ENCODE results near the gene FZD7.
A peak's percentile ranks its signal among the peaks of the same experiment; 100 is the strongest.

FZD7 gene

DNA sequence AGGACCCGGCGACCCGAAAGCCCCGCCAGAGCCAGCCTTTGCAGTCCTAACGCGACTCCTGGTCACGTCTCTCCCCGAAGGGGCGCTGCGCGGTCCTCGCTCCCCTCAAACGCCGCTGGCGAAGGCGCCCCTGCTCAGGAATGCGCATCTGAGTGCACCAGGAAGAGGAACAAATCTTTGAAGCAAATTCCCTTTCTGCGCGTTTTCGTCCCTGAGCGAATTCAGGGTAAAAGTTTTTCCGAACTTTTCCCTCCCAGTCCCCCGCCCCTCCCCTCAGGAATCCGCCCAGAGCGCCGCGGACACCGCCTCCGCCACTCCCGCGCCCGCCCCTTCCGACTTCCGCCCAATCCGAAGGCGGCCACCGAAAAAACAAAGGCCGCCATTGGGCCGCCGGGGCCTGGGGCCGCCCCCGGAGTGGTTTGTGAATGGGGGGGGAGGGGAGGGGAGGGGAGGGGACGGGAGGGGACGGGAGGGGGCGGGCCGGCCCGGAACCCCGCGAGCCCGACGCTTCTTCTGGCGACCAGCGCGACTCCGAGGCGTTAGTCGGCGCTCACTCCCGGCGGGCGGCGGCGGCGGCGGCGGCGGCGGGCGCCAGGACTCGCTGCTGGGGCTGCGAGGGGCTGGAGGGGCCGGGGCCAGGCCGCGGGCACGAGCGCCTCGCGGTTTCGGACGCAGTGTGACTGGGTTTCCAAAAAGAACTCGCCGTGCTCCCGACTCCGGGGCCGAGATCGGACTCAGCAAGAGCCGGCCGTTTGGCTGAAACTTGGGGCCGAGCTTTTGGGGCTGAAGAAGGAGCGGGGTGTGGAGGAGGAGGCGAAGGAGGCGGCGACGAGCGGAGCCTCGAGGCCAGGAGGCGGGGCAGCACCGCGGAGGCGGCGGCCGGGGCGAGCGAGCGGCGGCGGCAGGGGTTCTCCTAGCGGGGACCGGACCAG, at the start of gene FZD7:
Gene FZD7 (plus strand): TSS at position 539 of the 932 bp plus-strand sequence. CDS start 793 bp downstream, outside the sequence.
- peak; percentile 66 to 71 for DNase-seq (ENCODE audit: extremely low read depth in 1 of 2, low read depth in 1 of 2)

DNA sequence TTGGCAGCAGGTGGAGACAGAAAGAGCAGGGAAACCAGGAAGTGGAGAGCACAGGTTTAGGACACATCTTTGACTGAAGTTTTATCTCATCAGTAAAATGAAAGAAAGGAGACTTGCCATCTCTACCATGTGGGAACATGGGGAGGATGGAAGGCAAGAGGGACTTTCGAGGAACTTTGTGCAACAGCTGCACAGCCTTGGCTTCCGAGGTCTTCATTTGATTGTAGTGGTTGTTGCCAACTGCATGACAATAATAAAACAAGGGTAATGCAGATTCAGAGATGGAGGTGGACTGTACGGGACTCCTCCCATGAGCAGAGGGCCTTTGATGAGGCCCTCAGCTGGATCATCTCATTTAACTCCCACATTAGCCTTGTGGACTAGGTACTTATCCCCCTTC, 49.3 kb upstream of the FZD7 start:
- no peak for DNase-seq (ENCODE audit: extremely low read depth in 1 of 2, low read depth in 1 of 2)

DNA sequence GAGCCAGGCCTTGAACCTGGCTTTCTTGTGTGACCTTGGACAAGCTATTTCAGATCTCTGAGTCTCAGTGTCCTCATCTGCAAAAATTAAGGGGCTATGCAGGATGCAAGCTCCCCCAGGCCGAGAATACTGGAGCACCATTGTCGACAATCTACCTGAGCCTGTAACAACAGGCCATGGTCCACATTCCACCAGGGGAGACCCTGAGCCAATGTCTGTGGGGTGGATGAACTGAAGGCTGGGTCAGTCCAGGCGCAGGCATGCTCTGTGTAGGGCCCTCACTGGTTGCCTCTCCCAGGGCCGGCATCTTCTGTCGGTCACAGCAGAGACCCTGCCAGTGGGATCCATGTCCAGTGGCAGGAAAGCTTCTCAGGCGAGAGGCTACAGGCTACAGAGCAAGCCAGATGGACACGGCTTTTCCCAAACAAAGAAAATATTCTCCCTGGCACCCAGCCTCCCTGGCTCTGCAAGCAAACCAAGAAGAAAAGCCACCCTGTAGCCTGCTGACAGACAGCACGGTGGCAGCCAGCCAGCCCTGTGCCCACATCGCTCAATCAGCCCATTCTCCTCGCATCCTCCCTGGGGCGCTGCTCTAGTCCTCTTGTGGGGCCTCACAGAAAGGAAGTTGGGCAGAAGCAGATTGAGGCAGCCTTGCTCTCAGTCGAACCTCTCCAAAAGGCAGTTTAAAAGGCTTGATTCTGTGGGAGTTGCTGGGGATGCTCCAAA, 48.7 kb upstream of the FZD7 start:
- DNase-seq (ENCODE audit: extremely low read depth in 1 of 2, low read depth in 1 of 2), result no peak

GRCh38 chr2:201985728-201986462, 47.8 kb upstream of the FZD7 start:
- DNase-seq (ENCODE audit: extremely low read depth in 1 of 2, low read depth in 1 of 2), result no peak

DNA sequence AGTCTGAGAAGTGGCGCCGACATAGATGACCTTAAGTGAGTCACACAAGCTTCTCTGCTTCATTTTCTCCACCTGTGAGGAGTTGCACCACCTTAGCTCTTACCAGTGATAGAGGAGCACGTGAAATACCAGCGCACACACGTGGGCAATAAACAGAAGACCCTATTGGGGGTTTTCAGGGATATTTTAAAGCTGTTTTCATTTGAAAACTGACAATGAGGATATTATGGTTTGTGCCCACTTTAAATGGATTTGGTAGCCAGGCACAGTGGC, 47.3 kb upstream of the FZD7 start:
- no peak for DNase-seq (ENCODE audit: extremely low read depth in 1 of 2, low read depth in 1 of 2)

DNA sequence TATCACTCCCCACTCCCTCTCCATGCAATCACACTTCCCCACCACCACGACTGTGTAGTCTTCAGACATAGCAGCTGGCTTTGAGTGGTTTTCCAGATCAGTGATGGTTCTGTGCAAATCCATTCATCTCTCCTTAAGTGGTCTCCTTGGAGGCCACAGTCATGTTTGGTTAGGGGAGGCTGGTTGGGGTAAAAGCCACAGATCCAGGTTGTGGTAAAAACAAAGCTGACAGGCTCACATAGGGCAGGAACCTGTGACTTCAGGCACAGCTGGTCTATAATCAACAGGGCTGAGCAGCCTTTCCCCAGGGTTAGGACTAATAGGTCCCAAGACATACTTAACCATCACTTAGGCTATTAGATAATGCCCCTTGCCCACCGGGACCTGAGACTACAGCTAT, 46.2 kb upstream of the FZD7 start:
- no peak for DNase-seq (ENCODE audit: extremely low read depth in 1 of 2, low read depth in 1 of 2)

DNA sequence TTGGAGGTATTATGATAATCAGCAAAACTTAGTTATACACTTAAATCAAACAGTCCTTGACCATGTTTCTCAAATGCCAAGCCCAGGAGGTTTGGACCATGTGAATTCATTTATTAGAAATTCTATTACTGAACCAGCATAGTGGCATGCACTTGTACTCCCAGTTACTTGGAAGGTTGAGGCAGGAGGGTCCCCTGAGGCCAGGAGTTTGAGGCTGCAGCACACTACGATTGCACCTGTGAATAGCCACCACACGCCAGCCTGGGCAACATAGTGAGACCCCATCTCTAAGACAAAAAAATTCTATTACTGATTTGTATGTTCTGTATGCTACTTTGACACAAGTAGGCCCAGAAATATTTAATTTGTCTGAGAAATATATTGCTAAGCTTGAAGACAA, 43.6 kb upstream of the FZD7 start:
- DNase-seq (ENCODE audit: extremely low read depth in 1 of 2, low read depth in 1 of 2), result no peak

GRCh38 chr2:201992960-201993359, 40.7 kb upstream of the FZD7 start:
- no peak for DNase-seq (ENCODE audit: extremely low read depth in 1 of 2, low read depth in 1 of 2)

- DNase-seq (ENCODE audit: extremely low read depth in 1 of 2, low read depth in 1 of 2), result no peak
Observed at GRCh38 chr2:201994973-201995638, 38.5 kb upstream of the FZD7 start.

DNA sequence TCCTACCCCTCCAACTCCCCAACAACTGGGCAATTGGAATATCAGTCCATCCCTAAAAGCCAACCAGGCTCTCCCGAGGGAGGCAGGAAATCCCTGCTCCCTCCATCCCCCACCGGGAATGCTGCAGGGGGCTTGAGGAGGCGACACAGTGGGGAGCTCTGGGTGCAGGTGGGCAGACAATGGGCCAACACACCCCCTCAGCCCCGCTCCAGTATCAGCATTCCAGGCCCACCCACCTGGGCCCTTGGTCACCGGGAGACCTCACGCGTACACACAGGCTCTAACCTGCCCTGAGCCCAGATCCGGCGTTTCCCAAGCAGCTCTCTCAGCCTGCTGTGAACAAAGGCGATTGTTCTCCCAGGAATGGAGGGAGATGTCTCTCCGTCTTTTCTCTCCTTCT, 37.6 kb upstream of the FZD7 start:
- no peak for DNase-seq (ENCODE audit: extremely low read depth in 1 of 2, low read depth in 1 of 2)

DNA sequence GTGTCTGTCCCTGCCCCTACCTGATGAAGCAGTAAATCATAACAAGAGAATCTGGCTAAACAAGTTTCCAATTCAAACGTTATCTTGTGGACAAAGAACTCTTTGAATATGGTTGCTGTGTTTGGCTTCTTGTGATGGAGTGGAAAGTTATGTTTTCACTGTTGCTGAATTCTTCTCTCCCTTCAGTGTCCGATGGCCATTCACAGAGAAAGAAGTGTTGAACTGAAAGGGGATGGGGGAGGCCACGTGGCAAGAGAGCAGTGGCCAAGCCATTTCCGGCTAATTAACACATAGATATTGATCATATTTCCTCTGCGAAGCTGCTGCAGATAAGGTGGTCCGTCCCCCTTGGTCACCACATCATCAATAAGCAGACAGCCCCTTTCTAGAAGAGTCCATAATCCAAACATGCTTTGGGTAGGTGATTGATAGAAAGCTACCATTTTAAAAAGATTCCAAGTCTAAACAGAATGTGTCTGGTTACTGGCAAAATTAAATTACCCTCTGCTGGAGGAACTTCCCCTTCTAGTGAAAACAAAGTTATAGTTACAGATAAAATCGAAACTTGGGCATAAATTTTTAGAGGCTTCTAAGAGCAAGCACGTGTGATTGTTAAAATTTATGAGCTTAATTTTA, 36.9 kb upstream of the FZD7 start:
- no peak for DNase-seq (ENCODE audit: extremely low read depth in 1 of 2, low read depth in 1 of 2)

GRCh38 chr2:201999279-201999678, 34.4 kb upstream of the FZD7 start:
- no peak for DNase-seq (ENCODE audit: extremely low read depth in 1 of 2, low read depth in 1 of 2)

DNA sequence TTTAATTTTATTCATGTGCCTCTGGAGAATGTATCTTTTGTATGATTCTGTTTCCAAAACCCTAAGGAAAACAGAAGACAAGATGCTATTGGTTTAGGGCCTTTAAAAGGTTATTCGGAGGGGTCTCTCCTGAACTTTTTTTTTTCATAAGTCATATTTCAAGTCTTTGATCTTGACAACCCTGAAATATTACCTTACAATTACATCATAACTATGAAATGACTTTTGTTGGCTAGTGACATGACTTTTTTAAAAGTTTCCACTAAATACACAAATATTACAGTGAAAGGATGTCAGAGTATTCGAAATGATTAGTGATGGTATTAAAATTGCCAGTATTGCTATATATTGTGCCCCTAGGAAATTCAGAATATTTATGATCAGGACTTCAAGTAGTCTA, 31.8 kb upstream of the FZD7 start:
- DNase-seq (ENCODE audit: extremely low read depth in 1 of 2, low read depth in 1 of 2), result no peak

DNA sequence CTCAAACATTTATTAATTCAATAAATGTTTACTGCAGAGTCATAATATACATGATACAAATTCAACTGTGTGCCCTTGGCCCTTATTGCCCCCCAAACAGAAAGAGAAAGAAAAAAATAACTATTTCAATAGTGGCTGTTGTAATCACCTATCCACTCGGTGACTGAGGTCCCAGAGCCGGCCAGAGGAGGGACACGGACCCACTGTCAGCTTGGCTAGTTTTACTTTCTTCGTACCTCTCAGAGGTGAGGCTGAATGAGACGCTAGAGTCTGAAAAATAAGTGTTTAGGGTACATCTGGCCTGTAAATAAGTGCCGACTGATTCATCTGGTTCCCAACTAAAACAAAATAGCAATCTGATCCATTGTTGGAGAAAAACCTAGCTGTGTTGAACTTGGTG, 31.3 kb upstream of the FZD7 start:
- DNase-seq (ENCODE audit: extremely low read depth in 1 of 2, low read depth in 1 of 2), result no peak

GRCh38 chr2:202005272-202005887, 28.3 kb upstream of the FZD7 start:
- no peak for DNase-seq (ENCODE audit: extremely low read depth in 1 of 2, low read depth in 1 of 2)

DNA sequence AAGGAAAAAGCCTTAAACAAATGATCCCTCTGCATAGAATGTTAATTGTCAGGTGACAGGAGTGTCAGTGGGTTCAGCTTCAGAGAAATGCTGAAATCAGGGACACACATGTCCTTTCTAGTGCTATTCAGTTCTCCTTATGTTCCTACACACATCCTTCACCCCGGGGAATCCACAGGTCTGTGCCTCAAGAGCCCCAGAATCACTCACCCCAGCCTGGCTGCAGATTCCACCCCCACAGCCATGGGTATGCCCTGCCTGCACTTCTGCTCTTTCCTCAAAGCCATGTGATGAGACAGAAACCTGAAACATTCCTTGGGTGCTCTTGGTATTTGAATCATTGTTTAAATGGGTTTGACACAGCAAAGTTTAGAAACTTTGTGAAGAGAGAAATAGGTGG, 27.4 kb upstream of the FZD7 start:
- DNase-seq (ENCODE audit: extremely low read depth in 1 of 2, low read depth in 1 of 2), result no peak

DNA sequence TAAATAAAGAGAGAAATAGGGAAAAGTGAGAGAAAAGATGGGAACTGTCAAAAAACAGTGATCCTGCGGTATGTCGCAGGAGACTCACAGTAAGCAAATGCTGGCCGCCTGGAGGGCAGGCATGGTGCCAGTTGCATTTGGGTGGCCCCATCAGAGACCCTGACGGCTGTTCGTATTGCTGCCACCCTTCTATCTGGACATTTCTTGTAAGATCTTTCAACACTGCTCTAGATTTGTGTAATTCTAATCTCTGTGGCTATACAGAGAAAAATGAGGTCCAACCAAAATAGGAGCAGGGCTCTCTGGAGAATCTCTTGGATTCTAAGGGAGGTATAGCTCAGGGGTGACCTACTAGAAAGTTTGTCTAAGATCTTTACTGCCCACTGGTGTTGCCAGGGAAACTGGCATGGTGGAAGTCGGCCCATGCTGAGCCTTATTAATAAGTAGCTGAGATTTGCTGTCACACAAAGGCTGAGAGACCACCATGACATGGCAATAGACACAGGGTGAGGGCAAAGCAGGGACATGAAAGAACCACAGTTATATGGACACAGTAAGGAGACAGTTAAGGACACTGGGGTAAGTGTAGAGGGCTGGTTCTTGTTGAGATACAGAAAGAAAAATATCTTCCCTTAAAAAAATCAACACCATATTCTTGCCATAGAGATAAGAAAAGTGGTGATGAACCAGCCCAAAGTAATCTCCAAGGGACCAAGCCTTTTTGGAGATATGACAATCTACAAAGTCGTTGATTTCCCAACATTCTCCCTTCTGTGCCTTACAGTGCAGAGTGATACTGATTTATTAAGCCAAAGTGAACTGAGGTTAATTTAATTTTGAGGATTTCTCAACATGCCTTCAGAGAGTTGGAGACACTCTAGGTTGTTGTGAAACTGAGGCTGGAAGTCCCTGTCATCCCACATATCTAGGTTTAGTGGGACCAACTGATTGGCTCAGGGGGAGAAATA, 26.4 kb upstream of the FZD7 start:
- no peak for DNase-seq (ENCODE audit: extremely low read depth in 1 of 2, low read depth in 1 of 2)

DNA sequence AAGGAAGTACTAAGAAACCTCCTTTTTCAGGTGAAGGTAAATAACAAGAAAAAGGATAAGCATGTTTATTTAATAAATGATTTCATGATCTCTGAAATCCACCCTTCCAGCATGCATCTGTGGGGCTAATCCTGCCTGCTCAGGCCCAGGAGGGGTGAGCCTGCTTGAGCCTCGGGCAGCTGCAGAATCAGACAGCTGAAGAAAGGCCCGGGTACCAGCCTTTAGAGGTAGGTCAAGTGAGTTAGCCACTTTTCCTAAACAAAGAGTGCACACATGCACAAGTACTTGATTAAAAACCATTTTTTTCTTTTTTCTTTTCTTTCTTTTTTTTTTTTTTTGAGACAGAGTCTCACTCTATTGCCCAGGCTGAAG, 25.7 kb upstream of the FZD7 start:
- no peak for DNase-seq (ENCODE audit: extremely low read depth in 1 of 2, low read depth in 1 of 2)

DNA sequence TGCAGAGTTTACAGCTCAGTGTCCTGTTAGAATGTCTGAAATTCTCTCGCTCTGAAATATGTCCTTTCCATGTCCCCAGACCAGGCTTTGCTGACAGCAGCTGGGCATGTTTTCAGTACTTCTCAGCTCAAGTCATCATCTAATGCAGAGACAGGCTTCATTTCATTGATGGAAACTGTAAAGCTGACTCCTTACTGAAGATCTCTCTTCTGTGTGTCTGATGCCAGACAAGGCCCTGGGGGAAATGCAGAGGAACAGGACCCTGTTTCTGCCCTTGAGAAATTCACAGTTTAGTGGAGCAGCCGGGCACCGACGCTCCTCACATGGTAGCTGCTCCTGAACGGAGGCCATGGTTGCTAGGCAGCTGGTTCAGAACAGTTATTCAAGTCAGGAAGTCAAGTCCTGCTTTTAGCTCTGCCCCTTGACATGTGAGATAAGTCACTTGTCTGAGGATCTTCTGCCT, 24.6 kb upstream of the FZD7 start:
- no peak for DNase-seq (ENCODE audit: extremely low read depth in 1 of 2, low read depth in 1 of 2)

Measured in stimulated activated CD8-positive, alpha-beta memory T cell treated with anti-CD3 and anti-CD28 coated beads, Interleukin-7, amount 100 ng/mL, for 48 hours (primary cell).